GM13976 (cell line): ENCODE data around the gene CEPT1.
"Not testable (repeated sequence)": the region's sequence is repeated elsewhere in the genome, so short reads cannot be mapped to it uniquely, and the experiment has no call there.

Source experiments
- DNase-seq: peaks from one replicate; pipeline ENCODE4 v3.0.0; 2012; ENCODE audit warnings: low spot score
- in situ Hi-C: fragments of 300-500 bp; cut with MboI; formaldehyde crosslinking; loops from one replicate; pipeline ENCODE4 v1.12.0; 2022; ENCODE audit warnings: low sequenced_read_pairs, mixed read lengths, inconsistent platforms; ENCODE audit not compliant: unreplicated experiment
- TF ChIP-seq, protein P1 (sequence below): IDR thresholded peaks from 2 replicates; pipeline ENCODE4 v1.5.1; 2012; ENCODE audit warnings: borderline replicate concordance, mild to moderate bottlenecking; ENCODE audit not compliant: insufficient read depth; ENCODE audit errors: extremely low read depth, missing control alignments, control extremely low read depth

The CEPT1 gene

DNA sequence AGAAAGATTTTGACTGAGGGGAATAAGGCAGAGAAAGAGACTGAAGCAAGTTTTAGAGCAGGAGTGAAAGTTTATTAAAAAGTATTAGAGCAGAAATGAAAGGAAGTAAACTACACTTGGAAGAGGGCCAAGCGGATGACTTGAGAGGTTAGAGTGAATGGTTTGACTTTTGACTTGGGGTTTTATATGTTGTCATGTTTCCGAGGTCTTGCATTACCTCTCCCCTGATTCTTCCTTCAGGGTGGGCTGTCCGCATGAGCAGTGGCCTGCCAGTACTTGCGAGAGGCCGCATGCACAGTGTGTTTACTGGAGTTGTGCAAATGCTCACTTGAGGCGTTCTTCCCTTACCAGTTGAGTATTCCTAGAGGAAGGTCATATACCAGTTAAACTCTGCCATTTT is 73.4 kb downstream of the CEPT1 start:
- TF ChIP-seq, protein P1, sequence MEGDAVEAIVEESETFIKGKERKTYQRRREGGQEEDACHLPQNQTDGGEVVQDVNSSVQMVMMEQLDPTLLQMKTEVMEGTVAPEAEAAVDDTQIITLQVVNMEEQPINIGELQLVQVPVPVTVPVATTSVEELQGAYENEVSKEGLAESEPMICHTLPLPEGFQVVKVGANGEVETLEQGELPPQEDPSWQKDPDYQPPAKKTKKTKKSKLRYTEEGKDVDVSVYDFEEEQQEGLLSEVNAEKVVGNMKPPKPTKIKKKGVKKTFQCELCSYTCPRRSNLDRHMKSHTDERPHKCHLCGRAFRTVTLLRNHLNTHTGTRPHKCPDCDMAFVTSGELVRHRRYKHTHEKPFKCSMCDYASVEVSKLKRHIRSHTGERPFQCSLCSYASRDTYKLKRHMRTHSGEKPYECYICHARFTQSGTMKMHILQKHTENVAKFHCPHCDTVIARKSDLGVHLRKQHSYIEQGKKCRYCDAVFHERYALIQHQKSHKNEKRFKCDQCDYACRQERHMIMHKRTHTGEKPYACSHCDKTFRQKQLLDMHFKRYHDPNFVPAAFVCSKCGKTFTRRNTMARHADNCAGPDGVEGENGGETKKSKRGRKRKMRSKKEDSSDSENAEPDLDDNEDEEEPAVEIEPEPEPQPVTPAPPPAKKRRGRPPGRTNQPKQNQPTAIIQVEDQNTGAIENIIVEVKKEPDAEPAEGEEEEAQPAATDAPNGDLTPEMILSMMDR, result no peak
- in situ Hi-C loops, result loop anchor here (25.0 kb wide), 1 partner anchor 399 kb away; the partner anchor contains the start of gene RAP1A
- no peak for DNase-seq

DNA sequence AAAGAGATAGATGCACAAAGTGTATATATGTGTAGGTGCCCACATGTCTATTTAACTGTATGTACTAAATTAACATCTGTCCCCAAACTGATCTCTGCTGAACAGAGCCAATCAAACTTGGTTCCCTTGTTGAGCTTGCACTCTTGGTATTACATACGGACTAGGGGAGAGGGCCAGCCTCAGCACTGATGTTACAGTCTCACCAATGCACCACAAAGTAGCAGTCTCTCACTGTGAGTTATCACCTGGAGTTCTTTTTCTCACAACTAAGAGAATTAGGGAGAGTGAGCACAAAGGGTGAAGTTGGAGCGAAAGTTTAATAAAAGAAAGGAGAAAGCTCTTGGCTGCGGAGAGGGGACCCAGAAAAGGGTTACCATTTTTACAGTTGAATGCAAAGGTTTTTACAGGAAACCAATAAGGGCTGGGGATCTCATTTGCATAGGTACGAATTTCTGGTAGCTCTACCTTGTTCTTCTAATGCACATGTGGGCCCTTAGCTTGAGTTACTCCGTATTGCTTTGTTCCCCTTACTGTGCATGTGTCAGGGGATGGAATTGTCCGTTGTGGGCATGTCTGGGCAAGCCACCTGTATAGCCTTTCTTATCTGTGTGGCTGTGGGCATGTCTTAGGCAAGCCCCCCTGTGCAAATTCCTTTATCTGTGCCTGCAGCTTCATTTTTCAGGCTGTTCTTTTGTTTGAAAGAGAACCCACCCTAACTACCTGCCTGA is 74.2 kb downstream of the CEPT1 start:
- in situ Hi-C loops, result loop anchor here (25.0 kb wide), 1 partner anchor 398 kb away; the partner anchor contains the start of gene RAP1A
- DNase-seq, result no peak
- TF ChIP-seq, protein P1, result no peak

DNA sequence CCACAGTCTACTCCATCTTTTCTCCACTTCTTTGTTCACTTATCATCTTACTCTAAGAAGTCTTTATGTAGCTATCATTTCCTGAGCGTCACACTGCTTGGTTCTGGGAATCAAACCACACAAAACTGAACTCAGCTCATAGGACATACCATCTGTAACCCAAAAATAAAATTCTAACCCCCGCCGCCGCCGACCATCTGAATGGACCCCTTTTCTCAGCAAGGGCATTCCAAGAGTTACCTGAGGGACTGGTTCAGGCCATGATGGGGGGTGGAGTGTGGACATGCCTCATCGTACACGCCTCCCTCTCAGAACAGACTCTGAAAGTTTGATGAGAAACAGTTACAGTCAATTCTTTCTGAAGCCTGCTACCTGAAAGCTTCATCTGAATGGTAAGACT is 74.9 kb downstream of the CEPT1 start:
- DNase-seq, result no peak
- in situ Hi-C loops, result loop anchor here (5.0 to 25.0 kb wide), 2 partner anchors 78 to 397 kb away; partner anchors contain the start of gene RAP1A
- TF ChIP-seq, protein P1, result no peak

DNA sequence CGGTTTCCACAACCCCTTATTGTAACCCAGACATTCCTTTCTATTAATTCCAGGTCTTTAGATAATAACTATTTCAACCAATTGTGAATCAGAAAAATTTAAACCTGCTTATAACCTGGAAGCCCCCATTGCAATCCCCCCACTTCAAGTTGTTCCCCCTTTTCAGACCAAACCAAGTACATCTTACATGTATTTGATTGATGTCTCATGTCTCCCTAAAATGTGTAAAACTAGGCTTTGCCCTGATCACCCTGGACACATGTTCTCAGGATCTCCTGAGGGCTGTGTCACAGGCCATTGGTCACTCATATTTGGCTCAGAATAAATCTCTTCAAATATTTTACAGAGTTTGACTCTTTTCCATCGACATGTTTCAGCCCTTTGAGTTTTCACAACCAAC is 75.3 kb downstream of the CEPT1 start:
- in situ Hi-C loops, result loop anchor here (5.0 to 25.0 kb wide), 2 partner anchors 78 to 397 kb away; partner anchors contain the start of gene RAP1A
- not testable (repeated sequence) for DNase-seq

DNA sequence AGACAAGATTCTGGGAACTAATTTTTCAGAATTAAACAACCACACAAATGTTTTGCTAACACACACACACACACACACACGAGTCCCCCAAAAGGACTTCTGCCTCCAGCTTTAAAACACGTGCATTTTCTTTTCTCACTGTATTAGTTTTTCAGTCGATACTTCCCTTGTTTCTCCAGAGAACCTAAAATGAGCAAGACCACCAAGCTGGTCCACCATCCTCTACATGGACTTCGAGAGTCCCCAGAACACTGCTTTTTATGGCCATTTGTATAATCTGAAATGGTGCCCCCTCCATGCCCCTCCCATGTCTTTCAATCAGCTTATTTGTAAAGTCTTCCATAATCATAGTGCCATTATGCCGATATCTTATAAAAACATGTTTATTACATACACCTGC is 76.7 kb downstream of the CEPT1 start:
- DNase-seq, result no peak
- TF ChIP-seq, protein P1, result no peak
- in situ Hi-C loops, result loop anchor here (5.0 to 25.0 kb wide), 2 partner anchors 79 to 396 kb away; partner anchors contain the start of gene RAP1A

DNA sequence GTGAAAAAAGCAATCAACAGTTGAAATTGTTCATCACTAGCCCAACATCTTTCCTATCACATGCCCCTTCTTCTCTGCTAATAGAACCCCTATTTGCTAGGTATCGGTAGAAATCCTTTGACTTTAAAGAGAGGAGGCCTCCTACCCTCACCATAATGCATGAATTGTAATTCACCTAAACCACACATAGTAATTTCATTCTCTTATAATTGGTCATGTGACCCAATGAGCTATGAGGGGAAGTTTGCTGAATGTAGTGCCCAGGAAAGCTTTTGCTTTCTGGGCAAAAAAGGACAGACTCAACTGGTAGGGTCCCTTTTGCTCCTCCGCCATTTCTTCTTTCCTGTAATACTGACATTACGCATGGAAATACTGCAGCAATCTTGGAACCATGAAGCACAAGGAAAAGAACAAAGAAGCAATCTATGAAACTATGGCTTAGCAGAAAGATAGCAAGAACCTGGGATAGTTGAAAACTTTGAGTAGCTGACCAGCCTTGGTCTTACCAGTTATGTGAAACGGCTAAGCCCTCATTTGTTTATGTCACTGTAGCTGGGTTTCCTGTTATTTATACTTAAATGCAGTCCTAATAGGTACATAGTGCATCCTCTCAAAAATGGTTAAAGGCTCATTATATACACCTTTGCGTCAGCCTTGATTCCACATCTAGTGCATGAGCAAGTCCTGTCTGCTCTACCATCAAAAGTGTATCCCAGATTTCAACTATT is 77.3 kb downstream of the CEPT1 start:
- DNase-seq, result no peak
- TF ChIP-seq, protein P1, result no peak
- in situ Hi-C loops, result loop anchor here (5.0 to 25.0 kb wide), 2 partner anchors 80 to 395 kb away; partner anchors contain the start of gene RAP1A
